A673 (cell line): ENCODE measurements around the gene TRAP1.

Experiments
- CTCF ChIP-seq: fragments of 300-800, 200-600 bp; sonication (generic); conservative IDR thresholded peaks from 2 replicates; pipeline ENCODE4 v1.5.1; 2017; ENCODE audit warnings: low read depth, mild to moderate bottlenecking, antibody characterized with exemption, low read length, moderate library complexity, mixed read lengths
- EZH2 ChIP-seq: fragments of 200-600 bp; sonication (generic); IDR thresholded peaks from 2 replicates; pipeline ENCODE4 v1.6.1; 2017; ENCODE audit warnings: borderline replicate concordance, low read depth, mild to moderate bottlenecking, mixed read lengths, antibody characterized with exemption, low read length; ENCODE audit not compliant: poor library complexity, severe bottlenecking

GRCh38 chr16:3610698-3611145 lies 106.6 kb downstream of the TRAP1 start:
- no peak for TF ChIP-seq CTCF
- no peak for TF ChIP-seq EZH2
